Fibroblast of skin of right biceps (primary cell): Measurements from ENCODE around the gene PID1.
"Not testable (repeated sequence)": the region's sequence is repeated elsewhere in the genome, so short reads cannot be mapped to it uniquely, and the experiment has no call there.

Experiments
- DNase-seq: peaks from one replicate; pipeline ENCODE4 v3.0.0-alpha.2; 2013

PID1 gene

GRCh38 chr2:229206548-229206947, 64.5 kb downstream of the PID1 start:
- DNase-seq: no peak

- DNase-seq: no peak
These were observed 65.4 kb downstream of the PID1 start for GRCh38 chr2:229205704-229206103.

- peak; percentile 11 for DNase-seq
These were observed 68.4 kb downstream of the PID1 start for GRCh38 chr2:229202646-229203045.

- DNase-seq: no peak
These were observed 69.6 kb downstream of the PID1 start for GRCh38 chr2:229201521-229201920.

DNA sequence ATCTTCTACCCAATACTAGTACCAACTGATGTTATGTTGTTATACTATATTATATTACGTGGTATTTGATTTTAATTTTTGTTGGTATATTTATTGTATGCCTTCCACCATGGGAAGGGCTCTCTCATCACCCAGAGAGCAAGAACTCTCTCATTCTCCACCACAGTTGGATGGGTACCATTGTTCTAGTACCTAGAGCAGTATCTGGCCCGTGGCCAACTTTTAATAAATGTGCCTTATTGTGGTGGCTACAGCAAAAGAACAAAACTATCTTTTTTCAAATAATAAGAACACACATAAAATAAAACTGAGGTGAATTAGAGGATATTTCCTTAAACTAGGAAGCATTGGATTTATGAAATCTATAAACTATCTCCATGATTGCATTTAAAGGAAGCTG, 71.8 kb downstream of the PID1 start:
- no peak for DNase-seq

- no peak for DNase-seq
These were observed 74.6 kb downstream of the PID1 start for GRCh38 chr2:229196448-229196847.

DNA sequence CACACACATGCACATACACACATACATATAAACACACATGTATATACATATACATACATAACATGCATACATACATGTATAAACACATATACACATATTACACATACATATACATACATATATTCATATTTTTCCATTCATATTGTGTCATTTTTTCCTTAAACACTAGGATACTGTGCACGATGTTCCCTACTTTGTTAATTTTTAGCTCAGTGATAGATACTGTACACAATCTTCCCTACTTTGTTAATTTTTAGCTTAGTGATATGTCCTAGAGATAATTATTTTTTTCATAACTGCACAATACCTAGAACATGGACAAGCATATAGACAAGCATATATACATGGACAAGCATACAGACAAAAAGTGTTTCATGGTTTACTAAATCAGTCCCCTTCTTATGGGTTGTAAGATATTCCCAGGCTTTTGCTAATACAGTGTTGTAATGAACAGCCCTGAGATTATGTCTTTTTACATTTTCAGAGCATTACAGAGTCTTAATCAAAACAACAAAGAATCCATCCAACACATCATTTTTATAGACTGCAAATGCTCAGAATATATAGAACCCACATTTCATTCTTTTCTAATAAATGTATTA, 75.6 kb downstream of the PID1 start:
- no peak for DNase-seq

- DNase-seq: no peak
These were observed 77.8 kb downstream of the PID1 start for GRCh38 chr2:229193281-229193680.

GRCh38 chr2:229191413-229191812, 79.7 kb downstream of the PID1 start:
- no peak for DNase-seq

DNA sequence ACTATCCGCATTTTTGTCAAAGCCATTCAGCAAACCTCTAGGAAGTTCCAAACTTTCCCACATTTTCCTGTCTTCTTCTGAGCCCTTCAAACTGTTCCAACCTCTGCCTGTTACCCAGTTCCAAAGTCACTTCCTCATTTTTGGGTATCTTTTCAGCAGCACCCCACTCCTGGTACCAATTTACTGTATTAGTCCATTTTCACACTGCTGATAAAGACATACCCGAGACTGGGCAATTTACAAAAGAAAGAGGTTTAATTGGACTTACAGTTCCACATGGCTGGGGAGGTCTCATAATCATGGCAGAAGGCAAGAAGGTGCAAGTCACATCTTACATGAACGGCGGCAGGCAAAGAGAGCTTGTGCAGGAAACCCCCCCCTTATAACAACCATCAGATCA, 84.0 kb downstream of the PID1 start:
- DNase-seq: not testable (repeated sequence)

- DNase-seq: no peak
These were observed 89.4 kb downstream of the PID1 start for GRCh38 chr2:229181641-229182040.

GRCh38 chr2:229180658-229181057, 90.4 kb downstream of the PID1 start:
- DNase-seq: no peak

DNA sequence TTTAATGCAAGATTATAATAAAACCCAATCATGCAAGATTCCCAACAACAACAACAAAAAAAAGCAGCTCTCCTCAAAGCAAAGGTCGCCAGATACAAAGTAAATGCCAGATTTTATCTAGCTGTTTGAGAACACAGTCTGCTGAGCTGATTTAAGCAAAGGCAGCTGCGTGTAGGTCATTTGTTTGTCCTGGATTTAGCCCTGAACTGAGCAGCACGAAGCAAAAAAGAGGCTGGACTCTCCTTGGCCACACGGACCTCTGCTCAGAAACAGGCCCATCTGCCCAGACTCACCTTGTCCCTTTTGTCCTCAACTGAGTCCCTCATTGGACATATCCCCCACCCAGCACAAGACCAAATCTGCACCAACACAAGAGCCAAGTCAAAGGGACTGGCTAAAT, 91.5 kb downstream of the PID1 start:
- DNase-seq: no peak

GRCh38 chr2:229178706-229179105, 92.4 kb downstream of the PID1 start:
- DNase-seq: no peak

- DNase-seq: no peak
These were observed 93.0 kb downstream of the PID1 start for GRCh38 chr2:229178117-229178516.

DNA sequence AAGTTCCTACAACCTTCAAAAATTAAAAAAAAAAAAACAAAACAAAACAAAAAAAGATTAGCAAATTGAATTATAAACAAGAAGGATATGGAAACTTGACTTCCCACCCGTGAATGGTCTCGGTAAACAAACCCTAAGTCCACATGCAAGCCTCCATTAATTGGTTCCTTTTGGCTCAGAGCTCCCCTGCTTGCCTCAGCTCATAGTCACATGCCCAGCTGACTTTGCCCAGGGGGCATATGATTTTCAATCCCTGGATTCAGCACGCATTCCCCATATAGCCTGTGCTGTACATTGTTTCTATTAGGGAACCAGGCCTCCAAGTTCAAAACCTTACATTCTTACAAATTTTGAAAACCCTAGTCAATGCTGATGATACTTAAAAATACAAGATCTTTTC, 95.0 kb downstream of the PID1 start:
- no peak for DNase-seq

GRCh38 chr2:229175497-229175863, 95.6 kb downstream of the PID1 start:
- DNase-seq: no peak

GRCh38 chr2:229174794-229175496, 96.1 kb downstream of the PID1 start:
- DNase-seq: peak; percentile 16

GRCh38 chr2:229173825-229174359, 97.2 kb downstream of the PID1 start:
- DNase-seq: no peak

DNA sequence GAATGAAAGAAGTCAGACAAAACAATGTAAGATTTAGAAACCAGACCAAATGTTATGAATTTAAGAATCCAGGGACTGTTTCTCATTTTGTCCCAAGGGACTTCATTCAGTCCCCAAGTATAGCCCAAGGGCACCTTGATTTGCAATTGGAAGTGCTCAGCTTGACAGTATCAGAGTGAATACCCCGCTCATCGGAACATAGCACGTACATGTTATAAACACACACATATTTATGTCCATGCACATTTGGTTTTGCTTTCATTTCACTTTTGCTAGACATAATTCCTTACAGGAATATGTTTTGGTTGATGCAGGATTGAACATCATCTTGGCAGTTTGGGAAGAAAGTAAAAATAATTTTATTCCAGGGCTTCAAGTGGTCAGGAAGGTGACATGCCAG, 100.2 kb downstream of the PID1 start:
- DNase-seq: no peak

DNA sequence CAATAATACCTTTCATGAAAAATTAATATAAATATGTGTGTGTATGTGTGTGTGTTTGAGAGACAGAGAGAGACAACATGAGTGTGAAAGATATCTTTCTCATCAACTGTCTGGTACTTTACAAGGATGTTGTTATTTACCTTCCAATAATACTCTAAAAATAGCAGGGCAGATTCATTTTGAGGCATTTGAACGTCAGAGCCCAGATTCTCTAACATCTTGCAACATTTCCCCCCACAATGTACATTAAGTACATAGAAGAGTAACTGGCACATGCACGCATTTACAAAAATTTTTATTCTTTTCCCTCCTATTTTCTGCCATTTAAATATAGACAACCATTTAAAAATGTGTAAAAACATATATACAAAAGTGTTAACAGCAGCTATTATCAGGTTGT, 100.9 kb downstream of the PID1 start:
- DNase-seq: no peak

DNA sequence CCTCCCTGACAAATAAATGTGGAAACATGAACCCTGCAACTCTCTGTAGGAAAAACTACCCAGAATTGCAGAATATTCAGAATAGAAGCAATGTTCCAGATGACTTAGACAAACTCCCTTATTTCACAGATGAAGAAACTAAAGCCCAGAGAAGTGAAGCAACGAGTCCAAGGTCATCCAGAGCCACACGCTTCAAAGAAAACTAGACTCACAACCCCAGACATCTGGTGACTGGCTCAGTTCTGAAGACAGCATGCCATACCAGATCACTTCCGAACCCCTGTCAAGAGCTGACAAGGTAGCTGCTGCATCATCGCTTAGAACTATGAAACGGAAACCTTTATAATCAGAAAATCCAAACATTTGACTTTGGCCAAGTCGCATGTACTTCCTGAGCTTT, 101.3 kb downstream of the PID1 start:
- DNase-seq: no peak

DNA sequence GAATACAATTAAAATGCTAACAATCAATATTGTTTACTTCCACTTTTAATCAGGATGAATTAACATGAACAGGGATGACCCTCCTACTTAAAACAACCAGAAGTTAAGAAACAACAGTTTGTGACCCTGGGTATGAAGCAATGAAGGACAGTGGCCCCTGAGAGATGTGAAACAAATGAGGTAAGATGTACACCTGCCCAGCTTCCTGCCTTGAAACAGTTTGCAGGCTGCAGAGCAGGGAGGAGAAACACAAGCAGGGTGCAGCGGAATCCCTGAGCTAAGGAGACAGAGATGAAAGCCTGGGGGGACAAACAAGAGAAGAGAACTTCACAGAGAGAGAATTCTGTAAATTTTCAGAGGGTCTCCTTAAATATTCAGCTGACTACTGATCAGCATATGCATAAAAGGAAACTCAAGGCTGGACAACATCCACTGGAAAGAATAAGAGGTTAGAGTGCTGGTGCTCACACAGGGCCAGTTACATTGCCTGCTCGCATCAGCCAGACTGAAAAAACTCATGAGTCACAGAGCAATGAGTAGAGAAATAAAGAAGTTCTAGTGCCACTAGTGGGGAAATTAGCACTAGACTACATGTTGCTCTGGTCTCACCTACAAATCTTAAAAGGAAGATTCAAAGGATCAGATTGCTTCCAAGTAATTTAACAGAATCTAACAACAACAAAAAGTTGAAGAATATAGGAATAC, 106.4 kb downstream of the PID1 start:
- peak; percentile 13 for DNase-seq

DNA sequence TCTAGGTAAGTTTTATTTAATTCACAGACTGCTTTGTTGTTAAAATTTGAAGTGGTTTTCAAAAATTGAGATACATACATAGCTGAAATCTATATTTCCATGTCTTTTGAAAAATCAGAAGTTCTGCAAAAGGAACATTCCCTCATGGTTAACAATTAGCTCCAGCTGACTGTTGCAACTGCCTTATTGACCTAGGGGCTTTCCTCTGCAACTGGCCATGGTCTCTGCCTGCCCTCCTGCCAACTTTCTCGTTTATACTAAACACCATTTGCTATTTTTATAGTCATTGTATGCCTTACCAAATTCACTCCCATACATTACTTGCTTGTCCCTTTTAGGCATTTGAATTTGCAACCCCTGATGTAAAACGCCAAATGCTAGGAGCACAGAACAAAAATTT, 107.2 kb downstream of the PID1 start:
- DNase-seq: no peak
